ENCODE measurements around the gene MMP28. TPM values are rescaled to one million over a fixed set of nuclear protein-coding genes. Genes with fewer than 3 reads are reported as not detected.

Gene MMP28
- total RNA-seq, 6 experiments from 2014 or later: 0.22 to 0.28 (median 0.25) TPM; not detected in 3

GRCh38 chr17:35819455-35819854 lies 24.0 kb upstream of the MMP28 start:
- WGBS (ENCODE audit: insufficient coverage, low coverage, low lambda C conversion rate, missing lambda C conversion rate): 80% methylated on average over 1 of the region's 1 CpG
- H3K4me3 ChIP-seq: no peak overlapping the region
- TF ChIP-seq POLR2A (IDR thresholded peaks at IDR 0.05): no peak
- TF ChIP-seq, protein P1, sequence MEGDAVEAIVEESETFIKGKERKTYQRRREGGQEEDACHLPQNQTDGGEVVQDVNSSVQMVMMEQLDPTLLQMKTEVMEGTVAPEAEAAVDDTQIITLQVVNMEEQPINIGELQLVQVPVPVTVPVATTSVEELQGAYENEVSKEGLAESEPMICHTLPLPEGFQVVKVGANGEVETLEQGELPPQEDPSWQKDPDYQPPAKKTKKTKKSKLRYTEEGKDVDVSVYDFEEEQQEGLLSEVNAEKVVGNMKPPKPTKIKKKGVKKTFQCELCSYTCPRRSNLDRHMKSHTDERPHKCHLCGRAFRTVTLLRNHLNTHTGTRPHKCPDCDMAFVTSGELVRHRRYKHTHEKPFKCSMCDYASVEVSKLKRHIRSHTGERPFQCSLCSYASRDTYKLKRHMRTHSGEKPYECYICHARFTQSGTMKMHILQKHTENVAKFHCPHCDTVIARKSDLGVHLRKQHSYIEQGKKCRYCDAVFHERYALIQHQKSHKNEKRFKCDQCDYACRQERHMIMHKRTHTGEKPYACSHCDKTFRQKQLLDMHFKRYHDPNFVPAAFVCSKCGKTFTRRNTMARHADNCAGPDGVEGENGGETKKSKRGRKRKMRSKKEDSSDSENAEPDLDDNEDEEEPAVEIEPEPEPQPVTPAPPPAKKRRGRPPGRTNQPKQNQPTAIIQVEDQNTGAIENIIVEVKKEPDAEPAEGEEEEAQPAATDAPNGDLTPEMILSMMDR (IDR thresholded peaks at IDR 0.05): no peak
- DNase-seq: no peak
- peaks cover 0 to 25% (median 6%) of the 10 kb centered on the region in 4 donors for H3K4me1 ChIP-seq
- no peak overlapping the region for H3K27ac ChIP-seq
- intact Hi-C loops (cut with DNase I): no loop called here
- H3K27me3 ChIP-seq: no peaks in the 10 kb centered on the region
- no peaks in the 10 kb centered on the region for H3K9me3 ChIP-seq
- ATAC-seq: no peak
- H3K36me3 ChIP-seq: peaks cover 7 to 53% (median 21%) of the 10 kb centered on the region in 4 donors

DNA sequence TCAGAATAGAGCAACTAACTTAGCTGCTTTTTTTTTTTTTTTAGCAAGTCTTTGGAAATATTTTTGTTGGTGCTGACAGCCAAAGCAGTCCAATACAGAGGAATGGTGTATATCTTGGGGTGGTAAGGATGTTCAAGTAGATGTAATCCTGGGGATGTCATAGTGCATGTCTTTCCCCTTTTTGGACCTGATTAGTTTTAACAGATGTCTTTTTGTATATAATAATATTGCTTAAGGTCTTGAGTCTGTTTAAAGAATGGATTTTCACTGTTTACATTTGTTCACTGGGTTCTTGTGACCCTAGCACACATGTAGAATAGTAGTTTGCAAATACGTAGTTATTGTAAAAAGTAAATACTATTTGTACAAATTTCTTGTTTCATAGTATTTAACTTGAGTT lies 21.8 kb upstream of the MMP28 start:
- H3K27me3 ChIP-seq: no peaks in the 10 kb centered on the region
- DNase-seq: no peak
- H3K4me1 ChIP-seq: peaks cover 0 to 25% (median 6%) of the 10 kb centered on the region in 4 donors
- ATAC-seq: no peak
- H3K27ac ChIP-seq: no peak overlapping the region
- intact Hi-C loops (cut with DNase I): no loop called here
- peaks cover 0 to 32% (median 11%) of the 10 kb centered on the region in 4 donors for H3K36me3 ChIP-seq
- no peaks in the 10 kb centered on the region for H3K9me3 ChIP-seq
- 35% methylated on average over 1 of the region's 1 CpG for WGBS (ENCODE audit: insufficient coverage, low coverage, low lambda C conversion rate, missing lambda C conversion rate)
- no peak overlapping the region for H3K4me3 ChIP-seq
- no peak for TF ChIP-seq POLR2A (IDR thresholded peaks at IDR 0.05)
- TF ChIP-seq, protein P1 (IDR thresholded peaks at IDR 0.05): no peak

GRCh38 chr17:35816723-35817122 lies 21.3 kb upstream of the MMP28 start:
- Histone ChIP-seq H3K4me3 (no peak overlapping the region), H3K36me3 (peaks cover 0 to 30% (median 9%) of the 10 kb centered on the region in 4 donors), H3K9me3 (no peaks in the 10 kb centered on the region), H3K27ac (no peak overlapping the region), H3K27me3 (no peaks in the 10 kb centered on the region), H3K4me1 (peaks cover 0 to 25% (median 7%) of the 10 kb centered on the region in 4 donors)
- TF ChIP-seq POLR2A (IDR thresholded peaks at IDR 0.05): no peak
- TF ChIP-seq, protein P1 (IDR thresholded peaks at IDR 0.05): no peak
- DNase-seq (no peak), ATAC-seq (peak in 2 of 4 donors; percentile 23 to 30)
- intact Hi-C loops (cut with DNase I): no loop called here
- 57% methylated on average over 1 of the region's 5 CpGs for WGBS (ENCODE audit: insufficient coverage, low coverage, low lambda C conversion rate, missing lambda C conversion rate)

DNA sequence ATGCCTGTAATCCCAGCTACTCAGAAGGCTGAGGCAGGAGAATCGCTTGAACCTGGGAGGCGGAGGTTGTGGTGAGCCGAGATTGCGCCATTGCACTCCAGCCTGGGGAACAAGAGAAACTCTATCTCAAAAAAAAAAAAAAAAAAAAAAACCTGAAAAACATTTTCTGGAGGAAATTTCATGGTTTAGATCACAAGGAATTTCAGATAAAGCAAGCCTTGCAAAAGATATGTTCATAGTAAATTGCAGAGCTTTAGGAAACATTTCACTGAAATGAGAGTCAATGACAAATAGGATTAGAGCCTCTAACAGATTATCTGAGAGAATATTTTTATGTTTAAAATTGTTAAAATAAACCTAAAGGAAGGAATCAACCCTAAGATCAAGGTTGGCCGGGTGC lies 17.0 kb upstream of the MMP28 start:
- intact Hi-C loops (cut with DNase I): no loop called here
- WGBS (ENCODE audit: insufficient coverage, low coverage, low lambda C conversion rate, missing lambda C conversion rate): 100% methylated on average over 1 of the region's 5 CpGs
- peaks cover 0 to 38% (median 12%) of the 10 kb centered on the region in 4 donors for H3K4me1 ChIP-seq
- H3K27ac ChIP-seq: no peak overlapping the region
- H3K36me3 ChIP-seq: no peaks in the 10 kb centered on the region
- DNase-seq (no peak), ATAC-seq (no peak)
- H3K27me3 ChIP-seq: no peaks in the 10 kb centered on the region
- TF ChIP-seq, protein P1 (IDR thresholded peaks at IDR 0.05): no peak
- TF ChIP-seq POLR2A (IDR thresholded peaks at IDR 0.05): no peak
- no peak overlapping the region for H3K4me3 ChIP-seq
- H3K9me3 ChIP-seq: no peaks in the 10 kb centered on the region

DNA sequence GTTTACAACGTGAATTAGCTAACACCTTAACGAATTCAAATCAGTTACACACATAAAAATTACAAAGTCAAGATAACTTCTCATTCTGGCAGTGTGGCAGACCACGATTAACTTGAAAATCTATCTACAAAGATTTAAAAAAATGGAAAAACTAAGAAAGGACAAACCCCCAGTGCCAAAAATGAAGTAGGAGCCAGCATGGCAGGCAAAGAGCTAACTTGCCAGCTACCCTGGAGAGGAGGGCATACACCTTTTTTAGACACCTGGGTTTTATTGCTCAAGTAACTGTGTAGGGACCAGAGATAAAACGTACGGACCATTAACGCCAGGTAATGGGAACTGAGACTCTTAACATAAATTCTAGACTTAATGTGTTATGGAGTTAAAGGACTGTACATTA lies 16.3 kb upstream of the MMP28 start:
- WGBS (ENCODE audit: insufficient coverage, low coverage, low lambda C conversion rate, missing lambda C conversion rate): 82% methylated on average over 6 of the region's 6 CpGs
- no peaks in the 10 kb centered on the region for H3K27me3 ChIP-seq
- no peaks in the 10 kb centered on the region for H3K9me3 ChIP-seq
- H3K27ac ChIP-seq: no peak overlapping the region
- H3K4me1 ChIP-seq: peaks cover 0 to 31% (median 8%) of the 10 kb centered on the region in 4 donors
- intact Hi-C loops (cut with DNase I): no loop called here
- ATAC-seq (no peak), DNase-seq (no peak)
- no peak overlapping the region for H3K4me3 ChIP-seq
- no peaks in the 10 kb centered on the region for H3K36me3 ChIP-seq
- no peak for TF ChIP-seq POLR2A (IDR thresholded peaks at IDR 0.05)
- TF ChIP-seq, protein P1 (IDR thresholded peaks at IDR 0.05): no peak
